GM04504 (cell line): Measurements from ENCODE around the gene ARHGDIB.

ENCODE experiments used
- DNase-seq: peaks from one replicate; pipeline ENCODE4 v3.0.0-alpha.2; 2012; ENCODE audit warnings: low read depth

Gene ARHGDIB

DNA sequence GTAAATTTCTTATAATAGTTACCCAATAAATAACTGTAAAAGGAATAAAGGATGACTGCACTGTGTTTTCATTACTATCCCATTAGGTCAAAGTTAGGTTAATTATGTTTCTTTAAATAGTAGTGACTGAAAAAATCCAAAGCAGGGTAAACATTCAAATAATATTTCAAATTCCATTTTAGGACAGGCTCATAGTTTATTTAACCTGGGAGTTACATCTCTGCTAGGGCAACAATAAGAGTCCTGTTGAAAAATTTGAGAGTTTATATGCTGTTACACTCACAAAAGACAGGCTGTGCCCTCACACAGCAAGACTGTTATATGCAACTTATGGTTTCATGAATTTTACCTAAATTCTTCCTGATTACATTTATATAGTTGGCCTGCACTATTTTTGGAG lies 31.1 kb downstream of the ARHGDIB start:
- DNase-seq, result no peak

DNA sequence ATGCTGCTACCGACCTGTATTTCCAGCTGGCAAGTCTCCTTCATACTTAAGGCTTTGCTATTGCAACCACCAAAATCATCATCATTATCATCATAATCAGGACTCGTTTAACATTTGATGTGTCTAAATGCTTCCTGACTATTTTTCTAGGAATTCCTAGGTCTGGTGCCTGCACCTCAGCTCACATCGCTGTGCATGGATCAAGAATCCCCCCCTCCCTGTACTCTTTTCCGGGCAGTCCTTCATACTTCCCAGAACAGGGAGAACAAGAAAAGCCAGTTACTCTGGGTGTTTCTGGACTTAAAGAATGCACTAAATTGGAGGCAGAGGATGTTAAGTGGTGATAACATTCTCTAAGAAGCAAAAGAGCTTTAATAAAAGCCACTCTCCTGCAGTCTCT lies 32.5 kb downstream of the ARHGDIB start:
- no peak for DNase-seq

DNA sequence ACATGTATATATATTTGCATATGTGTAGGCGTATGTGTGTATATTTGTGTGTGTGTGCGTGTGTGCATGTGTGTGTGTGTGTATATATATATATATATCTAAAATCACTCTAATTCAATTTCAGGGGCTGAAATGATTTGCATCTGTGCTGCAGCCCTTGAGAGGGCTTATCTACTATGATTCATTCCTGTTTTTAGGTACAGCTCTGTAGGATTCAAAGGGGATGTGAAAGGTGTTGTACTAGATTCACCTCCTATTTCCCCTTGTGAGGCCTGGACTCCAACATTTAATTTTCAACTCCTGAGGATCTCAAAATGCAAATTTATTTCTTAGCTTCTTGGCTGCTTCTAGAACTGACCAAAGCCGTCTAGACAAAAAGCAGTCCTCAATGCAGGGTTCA lies 34.1 kb downstream of the ARHGDIB start:
- DNase-seq, result no peak

DNA sequence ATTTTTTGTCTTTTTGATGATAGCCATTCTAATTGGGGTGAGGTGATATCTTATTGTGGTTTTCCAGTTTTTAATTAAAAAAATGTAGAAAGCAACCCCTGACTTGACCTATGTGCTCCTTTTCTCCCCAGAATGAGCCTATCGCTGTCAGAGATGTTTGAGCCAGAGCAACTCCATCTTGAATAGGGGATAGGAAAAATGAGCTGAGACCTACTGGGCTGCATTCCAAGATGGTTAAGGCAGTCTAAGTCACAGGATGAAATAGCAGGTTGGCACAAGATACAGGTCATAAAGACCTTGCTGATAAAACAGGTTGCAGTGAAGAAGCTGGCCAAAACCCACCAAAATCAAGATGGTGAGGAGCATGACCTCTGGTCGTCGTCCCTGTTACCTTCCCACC lies 36.9 kb downstream of the ARHGDIB start:
- no peak for DNase-seq

DNA sequence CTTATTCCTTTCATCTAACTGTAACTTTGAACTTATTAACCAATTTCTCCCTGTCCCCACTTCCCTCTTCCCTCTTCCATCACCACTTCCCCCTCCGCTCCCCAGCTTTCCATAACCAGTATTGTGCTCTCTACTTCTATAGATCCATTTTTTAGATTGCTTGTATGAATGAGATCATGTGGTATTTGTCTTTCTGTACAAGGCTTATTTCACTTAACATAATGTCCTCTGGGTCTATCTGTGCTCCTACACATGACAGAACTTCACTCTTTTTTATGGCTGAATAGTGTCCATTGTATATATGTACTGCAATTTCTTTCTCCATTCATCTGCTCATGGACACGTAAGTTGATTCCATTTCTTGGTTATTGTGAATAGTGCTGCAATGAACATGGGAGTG lies 37.5 kb downstream of the ARHGDIB start:
- no peak for DNase-seq

DNA sequence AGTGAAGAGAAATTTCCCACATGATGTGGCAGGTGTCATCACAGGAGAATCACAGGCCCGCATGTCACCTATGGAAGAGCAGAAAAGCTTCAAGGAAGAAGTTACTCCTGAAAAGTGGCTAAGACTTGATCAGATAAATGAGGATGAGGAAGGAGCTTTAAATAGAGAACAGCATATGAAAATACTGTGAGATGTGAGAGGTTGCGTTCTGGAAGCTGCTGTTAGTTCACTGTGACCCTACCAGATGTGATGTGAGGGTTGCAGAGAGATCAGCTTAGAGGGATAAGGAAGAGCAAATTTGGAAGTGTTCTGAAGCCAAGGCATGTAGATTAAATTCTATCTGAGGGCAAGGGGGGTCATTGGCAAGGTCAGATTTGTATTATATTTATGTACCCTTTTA lies 40.2 kb downstream of the ARHGDIB start:
- DNase-seq, result no peak

DNA sequence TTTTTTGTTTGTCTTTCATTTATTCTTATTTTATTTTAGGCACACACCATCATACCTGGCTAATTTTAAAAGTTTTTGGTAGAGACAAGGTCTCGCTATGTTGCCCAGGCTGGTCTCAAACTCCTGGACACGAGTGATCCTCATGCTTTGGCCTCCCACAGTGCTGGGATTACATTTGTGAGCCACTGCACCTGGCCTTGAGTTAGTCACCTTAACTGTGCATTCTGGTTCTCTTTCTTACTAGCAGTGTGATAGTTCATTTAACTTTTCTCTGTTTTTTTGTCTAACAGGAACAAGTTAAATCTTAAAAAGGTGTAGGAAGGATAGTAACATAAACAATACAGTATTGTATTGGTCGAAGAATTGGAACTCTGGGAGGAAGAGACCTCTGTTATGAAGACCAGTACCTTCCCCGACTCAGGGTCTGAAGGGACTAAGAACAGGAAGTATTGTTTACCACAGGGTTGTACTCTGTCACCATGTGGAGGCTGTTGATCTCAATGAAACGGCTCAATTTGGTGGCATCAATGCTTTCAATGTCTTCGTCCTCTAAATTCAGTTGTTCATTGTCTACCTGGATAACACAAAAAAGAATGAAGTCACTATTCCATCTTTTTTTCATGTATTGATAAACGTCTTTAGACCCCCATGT lies 40.8 kb downstream of the ARHGDIB start:
- no peak for DNase-seq

DNA sequence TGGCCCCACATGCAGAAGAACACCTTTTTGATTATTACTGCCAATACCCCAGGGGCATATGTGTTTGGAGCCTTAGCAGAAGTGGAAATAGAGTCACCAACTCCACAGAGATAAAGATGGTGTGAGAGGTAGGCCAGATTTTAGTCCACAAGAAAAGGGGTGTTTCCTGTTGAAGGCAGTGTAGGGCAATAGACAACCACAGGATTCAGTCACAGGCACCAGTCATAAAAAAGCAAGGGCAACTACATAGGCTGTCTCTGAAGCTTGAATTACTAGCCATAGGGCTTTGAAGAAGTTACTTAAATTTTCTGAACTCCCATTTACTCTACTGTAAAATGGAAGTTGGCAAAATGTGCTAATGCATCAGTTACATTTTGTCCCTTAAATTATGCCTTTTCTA lies 41.9 kb downstream of the ARHGDIB start:
- DNase-seq, result no peak

DNA sequence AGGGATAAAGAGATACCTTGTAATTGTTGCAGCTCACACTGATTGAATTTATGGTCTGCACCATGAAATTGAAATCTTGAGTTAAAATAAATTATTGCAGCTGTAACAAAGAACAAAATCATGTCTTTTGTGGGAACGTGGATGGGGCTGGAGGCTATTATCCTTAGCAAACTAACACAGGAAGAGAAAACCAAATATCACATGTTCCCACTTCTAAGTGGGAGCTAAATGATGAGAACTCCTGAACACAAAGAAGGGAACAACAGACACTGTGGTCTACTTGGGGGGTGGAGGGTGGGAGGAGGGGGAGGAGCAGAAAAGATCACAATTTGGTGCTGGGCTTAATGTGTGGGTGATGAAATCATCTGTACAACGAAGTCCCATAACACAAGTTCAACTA lies 45.7 kb downstream of the ARHGDIB start:
- DNase-seq, result no peak

DNA sequence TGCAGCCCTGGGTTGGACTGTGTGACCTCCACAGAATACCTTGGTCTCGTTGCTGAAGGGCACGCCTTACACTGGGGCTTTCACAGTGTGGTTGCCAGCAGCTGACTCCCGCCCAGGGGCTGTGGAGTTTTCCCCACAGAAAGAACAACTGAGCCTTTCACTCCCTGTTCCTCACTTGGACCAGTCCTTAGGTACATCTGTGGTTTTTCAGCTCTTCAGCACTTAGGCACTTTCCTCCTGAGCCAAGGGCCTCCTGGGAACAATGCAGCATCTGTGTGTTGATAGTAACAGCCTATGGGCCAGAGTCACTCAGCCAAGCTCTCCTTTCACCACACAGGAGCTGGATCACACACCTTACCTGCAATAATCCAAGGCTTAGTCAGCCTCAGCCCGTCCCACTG lies 48.0 kb downstream of the ARHGDIB start:
- DNase-seq, result no peak

DNA sequence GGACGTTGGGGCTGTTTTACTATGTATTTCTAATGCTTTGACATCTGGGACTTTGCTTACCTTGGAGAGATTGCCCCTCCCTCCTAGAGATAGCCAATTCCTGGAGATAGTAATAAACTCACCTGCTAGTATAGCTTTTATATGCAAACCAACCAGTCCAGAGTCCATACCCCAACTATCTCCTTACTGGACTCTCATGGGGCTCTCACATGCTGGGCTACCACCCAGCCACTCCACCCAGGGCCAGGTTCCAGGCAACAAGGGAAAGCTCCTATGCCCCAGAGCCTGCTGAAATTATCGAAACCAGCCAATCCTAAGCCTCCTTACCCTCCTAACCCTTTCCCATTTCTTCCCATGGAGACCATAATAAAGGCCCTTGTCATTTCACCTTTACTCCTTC lies 50.3 kb downstream of the ARHGDIB start:
- DNase-seq, result no peak

DNA sequence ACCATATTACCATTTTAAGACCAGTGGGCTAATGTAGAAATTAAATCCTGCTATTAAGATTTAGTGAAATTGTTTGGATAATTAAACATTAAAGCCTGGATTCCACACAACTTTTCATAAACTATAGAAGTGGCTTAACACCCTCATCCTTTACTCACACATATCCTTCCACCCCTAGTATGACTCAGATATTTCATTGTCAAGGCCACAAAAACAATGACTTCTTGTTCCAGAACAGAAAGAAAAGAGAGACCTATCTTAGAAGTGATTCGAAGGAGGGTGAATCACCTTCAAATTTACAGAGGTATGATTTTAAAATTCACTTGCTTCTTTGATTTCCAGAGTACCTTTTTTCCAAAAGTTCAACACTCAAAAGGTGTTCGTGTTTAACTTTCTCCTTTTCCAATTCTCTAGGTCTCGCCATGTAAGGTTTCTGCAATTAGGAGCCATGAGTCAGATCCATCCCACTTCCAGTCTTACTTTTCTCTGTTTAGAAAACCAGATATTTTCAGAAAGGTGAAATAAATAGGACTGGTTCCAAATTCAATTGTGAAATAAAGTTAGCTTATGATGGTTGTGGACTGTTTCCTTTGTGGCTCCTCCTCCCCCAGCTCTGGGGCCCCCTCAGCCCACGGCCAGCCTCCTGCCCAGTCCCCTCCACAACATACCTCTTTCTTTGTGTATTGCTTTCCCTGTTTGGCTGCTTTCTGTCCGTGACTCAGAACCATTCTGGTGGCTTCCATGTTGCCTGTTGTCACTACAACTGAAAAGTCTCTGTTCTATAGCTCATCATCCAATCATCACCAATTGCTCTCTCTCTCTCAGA lies 51.1 kb downstream of the ARHGDIB start:
- no peak for DNase-seq

DNA sequence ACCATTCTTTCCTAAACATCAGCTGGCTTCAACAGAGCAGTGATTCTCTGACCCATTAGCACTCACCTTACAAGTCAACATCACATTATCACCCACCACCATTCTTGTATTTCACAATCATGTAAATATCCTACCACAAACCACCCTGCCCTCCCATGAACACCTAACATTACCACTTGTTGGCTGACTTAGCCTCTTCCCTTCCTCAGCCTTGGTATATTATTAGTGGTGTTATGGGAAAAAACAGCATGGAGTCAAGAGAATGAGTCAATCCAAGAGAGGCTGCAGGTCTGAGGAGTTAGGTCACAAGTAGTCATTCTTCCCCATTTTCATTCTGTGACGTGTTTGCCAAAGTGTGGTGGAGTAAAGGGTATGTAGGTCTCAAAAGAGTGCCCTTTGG lies 53.4 kb downstream of the ARHGDIB start:
- DNase-seq, result no peak

DNA sequence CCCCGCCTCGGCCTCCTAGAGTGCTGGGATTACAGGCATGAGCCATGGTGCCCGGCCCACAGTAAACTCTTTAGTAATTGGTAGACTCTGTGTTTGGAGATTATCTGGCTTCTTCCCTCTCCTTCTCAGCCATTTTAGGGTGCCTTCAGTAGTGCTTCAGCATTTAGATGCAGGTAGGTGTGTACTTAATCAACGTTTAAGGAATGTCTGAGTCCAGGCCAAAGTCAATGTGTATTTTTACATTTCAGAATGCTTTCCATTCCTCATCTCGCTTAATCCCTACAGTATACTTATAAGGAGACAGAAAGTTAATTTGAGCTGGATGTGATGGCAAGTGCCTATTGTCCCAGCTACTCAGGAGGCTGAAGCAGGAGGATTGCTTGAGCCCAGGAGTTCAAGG lies 55.3 kb downstream of the ARHGDIB start:
- no peak for DNase-seq

DNA sequence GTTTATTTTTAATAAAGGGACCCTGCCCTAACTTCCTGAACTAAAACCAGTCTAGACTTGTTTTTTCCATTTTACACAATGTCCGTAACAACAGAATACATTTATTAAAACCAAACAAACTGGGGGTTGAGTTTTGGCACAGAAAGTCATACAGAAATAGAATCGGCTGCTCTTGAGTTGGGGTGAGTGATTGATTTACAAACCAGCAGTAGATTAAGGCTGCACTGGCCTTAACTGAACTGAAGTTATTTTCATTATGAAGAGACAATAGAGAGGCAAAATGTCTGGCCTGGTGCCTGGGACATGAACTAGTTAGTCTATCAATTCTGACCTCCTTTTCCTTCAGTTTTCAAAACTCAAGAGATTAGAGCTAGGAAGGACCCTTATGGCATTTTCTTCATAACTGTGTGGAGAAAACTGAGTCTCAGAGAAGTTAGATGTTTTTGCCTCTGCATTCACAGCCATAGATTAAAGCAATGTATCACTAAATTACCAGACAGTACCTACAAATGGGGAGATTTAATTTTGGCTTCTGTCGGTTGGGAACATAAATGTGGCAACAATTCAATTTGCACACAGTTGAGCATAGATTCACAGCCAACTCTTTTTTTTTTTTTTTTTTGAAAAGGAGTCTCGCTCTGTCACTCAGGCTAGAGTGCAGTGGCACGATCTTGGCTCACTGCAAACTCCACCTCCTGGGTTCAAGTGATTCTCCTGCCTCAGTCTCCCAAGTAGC lies 56.0 kb downstream of the ARHGDIB start:
- no peak for DNase-seq

DNA sequence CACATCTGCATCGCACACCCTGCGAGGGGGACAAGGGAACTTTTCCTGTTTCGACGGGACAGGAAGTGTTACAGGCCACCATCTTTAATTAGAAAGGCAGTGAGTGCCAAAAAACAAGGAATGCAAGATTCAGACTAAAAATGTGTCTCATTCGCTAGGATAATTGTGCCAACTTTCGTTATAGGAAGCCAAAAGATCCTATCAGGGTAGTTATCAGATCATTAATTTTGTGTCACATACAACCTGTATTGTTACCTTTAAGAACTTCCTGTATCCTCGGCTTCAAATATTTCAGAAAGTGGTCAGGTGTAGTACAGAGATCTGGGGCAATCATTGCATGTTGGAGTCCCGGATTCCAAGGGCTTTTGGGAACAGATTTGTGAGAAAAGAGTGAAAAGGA lies 56.5 kb downstream of the ARHGDIB start:
- DNase-seq, result no peak

DNA sequence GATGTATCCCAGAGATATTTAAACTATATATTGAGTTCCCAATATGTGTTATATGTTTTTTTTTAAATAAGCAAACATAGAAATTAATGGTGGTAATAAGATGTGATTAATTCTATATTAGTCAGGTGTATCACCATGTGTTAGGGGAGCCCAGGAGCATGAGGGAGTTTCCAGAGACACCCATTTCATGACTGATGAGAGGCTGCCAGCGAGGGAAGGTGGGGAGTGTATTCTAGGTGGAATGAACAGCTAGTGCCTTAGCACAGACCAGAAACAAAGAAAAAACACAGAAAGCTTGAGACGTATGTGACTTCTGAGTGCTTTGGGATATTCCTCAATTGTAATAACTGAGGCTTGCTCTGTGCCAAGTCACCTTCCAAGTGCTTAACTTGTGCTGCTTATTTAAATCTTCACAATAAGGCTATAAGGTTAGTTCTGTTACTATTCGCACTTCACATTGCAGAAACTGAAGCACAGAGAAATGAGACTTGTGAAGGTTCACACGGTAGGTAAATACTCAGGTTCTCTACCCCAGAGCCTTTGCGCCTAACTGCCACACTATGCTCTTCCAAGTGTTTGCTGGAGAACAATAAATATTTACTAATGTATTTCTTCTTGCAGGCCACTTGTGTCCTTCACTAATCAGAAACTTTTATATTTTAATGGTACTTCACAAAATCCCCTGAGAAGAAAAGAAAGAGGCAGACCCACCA lies 57.9 kb downstream of the ARHGDIB start:
- no peak for DNase-seq

DNA sequence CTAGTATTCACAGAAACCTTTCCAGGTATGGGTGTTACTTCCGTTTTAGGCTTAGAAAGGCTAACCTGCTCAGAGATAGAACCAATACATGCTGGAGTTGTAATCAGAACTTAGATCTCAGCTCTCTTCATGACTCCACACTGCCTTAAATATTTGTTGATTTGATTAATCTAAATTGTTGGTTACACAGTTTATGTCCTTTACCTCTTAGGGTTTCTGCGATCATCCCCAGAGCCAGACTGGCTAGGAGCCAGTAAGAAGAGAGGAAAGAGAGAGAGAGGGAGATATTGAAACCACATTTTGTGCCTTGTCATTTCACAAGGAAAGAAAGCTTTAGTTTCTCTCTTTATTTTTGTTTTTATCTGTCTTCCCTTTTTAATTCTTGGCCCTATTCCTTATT lies 58.9 kb downstream of the ARHGDIB start:
- no peak for DNase-seq

DNA sequence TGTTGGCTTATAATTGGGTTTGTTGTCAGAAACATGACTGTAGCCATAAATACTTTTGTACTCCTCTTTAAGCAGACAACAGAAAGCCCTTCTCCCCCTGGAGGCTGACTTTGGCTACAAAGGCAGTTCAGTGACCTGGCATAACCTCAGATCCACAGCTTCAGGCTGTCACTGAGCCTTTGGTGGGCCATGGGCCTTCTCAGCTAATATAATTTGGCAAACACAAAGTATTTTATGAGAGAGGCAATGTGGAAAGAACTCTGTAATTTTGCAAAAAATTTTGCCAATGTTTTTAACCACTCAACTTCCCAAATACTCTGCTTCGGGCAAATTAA lies 60.2 kb downstream of the ARHGDIB start:
- no peak for DNase-seq

DNA sequence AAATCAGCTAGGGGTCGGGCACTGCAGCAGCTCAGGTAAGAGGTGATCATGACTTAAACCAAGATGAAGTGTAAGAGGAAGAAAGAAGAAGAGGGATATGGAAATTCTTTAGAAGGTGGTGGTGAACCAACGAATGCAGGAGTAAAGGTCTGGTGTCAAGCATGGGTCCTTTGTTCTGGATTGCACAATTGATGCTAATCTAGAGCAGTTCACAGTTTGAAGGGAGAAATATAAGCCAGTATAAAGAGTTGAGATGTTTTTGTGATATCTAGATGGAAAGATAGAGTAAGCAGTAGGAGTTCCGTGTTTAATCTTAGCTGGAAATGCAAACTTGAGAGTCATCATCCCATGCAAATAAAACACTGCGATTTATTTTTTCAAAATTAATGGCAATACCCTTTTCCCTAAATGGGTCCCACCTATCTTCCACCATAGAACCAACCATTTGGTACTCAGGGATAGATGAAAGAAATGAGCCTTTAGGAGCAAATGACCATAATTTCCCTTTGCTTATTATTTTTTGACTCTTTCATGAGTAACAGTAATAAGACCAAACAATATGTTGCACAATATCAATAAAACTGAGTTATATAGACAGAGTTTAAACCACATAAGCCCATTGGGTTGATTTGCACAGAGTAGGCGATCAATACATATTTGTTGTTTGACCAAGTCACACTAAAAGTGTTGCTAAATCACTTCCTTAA lies 60.7 kb downstream of the ARHGDIB start:
- DNase-seq, result no peak

DNA sequence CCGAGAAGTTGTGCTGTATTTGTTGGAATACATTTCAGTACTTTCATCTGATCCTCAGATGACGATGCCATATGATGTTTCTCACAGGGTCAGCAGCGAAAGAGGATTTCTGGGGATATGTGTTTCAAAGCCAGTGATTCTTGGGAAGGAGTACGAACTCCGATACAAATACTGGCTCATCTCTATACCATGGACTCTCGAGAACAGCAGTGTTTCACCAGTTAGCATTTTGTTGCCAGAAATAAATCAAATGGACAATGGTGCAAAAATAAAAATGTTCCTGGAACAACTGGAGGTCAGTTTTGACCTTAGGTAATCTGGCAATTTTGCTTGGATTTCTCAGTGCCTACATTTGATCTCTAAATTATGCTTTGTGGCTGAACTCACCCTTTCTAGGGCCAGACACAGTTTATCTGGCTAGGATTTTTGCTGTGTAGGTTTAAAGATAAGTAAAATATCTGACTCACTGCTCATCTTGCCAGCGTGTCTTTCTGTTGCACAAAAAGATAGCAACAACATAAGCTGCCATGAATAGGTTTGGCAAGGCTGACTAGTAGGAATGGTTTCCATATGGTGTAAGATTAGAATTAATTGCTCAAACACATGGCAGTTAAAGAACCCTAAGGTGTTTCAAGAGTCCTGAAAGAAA lies 64.8 kb downstream of the ARHGDIB start:
- DNase-seq, result no peak
